GM12873 (cell line): ENCODE data around the gene GSK3B.

ENCODE experiments used
- CTCF ChIP-seq: IDR thresholded peaks from 2 replicates; pipeline ENCODE4 v1.5.1; 2012; ENCODE audit warnings: low read depth, mild to moderate bottlenecking, moderate library complexity, low read length, control low read depth; ENCODE audit not compliant: insufficient read depth; ENCODE audit errors: missing control alignments

Gene GSK3B

DNA sequence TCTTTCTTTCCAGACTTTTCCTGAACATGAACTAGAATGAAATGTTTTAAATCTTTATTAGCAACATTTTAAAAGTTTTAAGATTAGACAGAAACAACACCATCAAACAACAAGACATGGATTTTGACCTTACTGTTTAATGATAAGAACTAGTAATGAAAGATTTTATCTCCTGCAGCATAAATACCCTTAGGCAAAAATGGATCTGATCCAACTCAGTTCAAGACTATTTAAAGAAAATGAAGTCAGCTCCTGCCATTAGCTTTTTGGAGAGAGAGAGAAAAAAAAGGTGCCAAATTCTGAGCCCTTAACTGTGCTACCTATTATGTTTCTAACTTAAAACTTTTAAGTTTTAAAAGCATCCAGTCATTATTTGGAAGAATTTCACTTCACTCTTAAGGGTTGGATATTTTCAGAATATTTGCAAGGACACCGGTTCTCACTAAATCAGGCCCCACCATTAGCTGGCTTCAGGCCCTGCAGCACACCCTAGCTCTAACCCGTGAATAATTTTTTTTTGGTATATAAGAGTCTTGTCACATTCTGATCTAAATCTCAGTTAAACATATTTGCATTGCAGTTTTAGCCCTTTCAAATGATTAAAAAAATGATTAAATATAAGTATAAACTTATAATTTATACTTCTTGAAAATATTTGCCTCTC lies 252.3 kb downstream of the GSK3B start:
- no peak for TF ChIP-seq CTCF

- no peak for TF ChIP-seq CTCF
Observed at GRCh38 chr3:119835556-119835955, 258.7 kb downstream of the GSK3B start.

DNA sequence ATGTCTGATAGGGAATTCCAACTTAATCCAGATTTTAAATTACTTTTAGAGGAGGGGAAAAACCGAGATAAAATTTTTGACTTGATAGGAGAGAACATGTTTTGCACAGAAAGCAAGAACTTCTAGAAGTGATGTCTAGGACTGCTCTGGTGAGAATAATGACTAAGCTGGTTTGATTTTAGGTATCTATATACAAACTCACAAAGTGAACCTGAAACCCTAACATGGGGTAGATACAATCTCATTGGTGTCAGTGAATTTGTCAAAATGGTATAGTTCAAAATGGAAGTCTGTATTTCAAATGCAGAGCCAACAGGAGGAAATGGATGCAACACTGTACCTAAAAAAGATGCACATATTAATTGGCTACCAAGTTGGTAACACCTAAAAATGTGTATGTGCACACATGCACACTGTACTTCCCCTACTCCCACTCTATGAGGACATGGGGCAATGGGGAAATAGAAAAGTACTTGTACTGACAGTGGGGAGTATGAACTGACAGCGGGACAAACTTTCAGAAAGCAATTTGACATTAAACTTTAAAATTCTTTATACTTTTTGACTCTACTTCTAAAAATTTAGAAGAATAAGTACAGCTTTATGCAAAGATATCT lies 259.4 kb downstream of the GSK3B start:
- no peak for TF ChIP-seq CTCF

DNA sequence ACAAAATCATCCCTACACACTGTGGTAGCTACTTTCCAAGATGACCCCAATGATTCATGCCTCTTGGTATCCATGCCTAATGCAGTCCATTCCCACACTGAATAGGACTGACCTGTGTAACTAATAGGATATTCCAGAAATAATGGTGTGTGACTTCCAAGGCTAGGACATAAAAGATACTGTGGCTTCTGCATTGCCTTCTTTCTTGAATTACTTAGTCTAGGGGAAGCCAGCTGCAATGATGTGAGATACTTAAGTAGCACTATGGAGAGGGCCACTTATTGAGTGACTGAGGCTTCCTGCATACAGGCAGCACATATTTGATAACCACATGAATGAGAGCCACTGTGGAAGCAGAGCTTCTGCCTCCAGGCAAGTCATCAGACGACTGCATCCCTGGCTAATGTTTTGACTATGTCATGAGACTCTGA lies 262.3 kb downstream of the GSK3B start:
- TF ChIP-seq CTCF: no peak

DNA sequence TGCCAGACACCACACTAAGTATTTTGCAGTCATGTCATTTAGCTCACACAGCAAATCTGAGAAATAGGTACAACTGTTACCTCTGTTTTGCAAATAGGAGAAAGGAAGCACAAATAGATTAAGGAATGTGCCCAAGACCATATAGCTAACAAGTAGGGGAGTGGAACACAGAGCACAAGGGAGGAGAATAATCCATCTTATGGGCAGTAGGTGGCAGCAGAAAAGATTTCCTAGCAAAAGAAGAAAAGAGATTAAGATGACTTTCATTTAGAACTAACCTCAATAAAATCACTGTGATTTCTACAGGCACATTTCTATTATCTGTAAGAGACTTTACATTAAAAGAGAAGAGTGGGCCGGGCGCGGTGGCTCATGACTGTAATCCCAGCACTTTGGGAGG lies 263.2 kb downstream of the GSK3B start:
- peak; percentile 23 for TF ChIP-seq CTCF

DNA sequence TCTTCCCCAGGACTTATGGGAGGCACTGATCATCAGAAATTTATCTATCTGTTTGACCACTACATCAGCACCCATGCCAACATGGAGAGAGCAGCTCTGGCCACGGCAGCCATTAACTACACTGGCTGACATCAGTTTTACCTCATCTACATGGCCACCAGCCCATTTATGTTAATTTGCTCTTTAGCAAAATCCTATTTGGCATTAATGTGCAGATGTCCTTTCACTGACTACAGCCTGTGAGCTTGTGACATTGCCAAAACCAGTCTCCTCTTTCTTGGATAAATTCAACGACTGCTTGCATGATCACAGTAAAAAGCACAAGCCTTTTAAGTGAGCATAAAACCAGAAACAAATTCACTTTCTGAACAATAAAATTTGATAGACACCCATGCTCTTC lies 264.8 kb downstream of the GSK3B start:
- no peak for TF ChIP-seq CTCF

GRCh38 chr3:119826711-119827608 lies 267.3 kb downstream of the GSK3B start:
- no peak for TF ChIP-seq CTCF
